Hepatocyte (in vitro differentiated cells): ENCODE data around the gene F2.

Experiments used
- EZH2 ChIP-seq: fragments of 200-600 bp; sonication (generic); IDR thresholded peaks from 2 replicates; pipeline ENCODE4 v1.6.1; 2016; ENCODE audit warnings: antibody characterized with exemption, mild to moderate bottlenecking, borderline replicate concordance
- EZH2phosphoT487 ChIP-seq: fragments of 200-600 bp; sonication (generic); IDR thresholded peaks from one replicate; pipeline ENCODE4 v1.6.1; 2018; ENCODE audit warnings: antibody characterized with exemption, mild to moderate bottlenecking, low read depth, moderate library complexity; ENCODE audit not compliant: unreplicated experiment, severe bottlenecking
- TF ChIP-seq, protein P1 (sequence below): fragments of 200-600 bp; sonication (generic); IDR thresholded peaks from 2 replicates; pipeline ENCODE4 v1.5.1; 2016; ENCODE audit warnings: antibody characterized with exemption, mild to moderate bottlenecking; ENCODE audit not compliant: poor library complexity

DNA sequence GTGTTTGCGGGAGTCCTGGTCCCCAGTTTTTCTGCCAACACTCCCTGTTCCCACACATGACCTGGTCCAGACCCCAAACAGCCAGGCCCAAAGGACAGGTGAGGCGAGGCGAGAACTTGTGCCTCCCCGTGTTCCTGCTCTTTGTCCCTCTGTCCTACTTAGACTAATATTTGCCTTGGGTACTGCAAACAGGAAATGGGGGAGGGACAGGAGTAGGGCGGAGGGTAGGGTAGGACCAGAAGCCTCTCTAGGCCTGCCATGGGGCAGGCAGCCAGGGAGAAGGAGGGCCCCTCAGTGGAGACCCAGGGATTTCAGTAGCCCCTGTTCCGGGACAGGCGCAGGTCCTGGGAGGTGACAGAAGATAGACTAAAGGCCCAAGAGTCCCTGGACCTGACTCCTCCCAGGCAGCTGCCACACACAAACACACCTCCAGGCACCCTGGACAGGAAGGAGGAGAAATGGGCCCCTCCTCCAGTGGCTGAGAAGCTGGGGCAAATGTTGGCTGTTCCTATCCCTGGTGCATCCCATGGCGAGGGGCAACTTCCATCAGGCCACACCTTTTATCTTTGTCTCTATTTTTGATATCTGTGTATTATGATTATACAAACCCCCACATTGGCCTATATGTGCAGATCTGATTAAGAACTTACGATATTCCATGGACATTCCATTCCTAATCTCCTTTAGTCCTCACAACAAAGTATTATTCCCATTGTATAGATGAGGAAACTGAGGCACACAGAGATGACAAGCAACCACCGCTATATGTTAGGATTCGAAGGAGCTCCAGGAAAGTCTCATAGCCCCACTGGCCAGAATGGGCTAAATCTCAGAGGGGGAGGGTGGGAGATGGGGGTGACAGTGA is 626 bp upstream of the F2 start:
- TF ChIP-seq, protein P1, sequence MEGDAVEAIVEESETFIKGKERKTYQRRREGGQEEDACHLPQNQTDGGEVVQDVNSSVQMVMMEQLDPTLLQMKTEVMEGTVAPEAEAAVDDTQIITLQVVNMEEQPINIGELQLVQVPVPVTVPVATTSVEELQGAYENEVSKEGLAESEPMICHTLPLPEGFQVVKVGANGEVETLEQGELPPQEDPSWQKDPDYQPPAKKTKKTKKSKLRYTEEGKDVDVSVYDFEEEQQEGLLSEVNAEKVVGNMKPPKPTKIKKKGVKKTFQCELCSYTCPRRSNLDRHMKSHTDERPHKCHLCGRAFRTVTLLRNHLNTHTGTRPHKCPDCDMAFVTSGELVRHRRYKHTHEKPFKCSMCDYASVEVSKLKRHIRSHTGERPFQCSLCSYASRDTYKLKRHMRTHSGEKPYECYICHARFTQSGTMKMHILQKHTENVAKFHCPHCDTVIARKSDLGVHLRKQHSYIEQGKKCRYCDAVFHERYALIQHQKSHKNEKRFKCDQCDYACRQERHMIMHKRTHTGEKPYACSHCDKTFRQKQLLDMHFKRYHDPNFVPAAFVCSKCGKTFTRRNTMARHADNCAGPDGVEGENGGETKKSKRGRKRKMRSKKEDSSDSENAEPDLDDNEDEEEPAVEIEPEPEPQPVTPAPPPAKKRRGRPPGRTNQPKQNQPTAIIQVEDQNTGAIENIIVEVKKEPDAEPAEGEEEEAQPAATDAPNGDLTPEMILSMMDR, result no peak
- TF ChIP-seq EZH2phosphoT487 (no peak), EZH2 (no peak)
